Fibroblast of skin of back (primary cell): ENCODE results near the gene PUS7.
"Not testable (repeated sequence)": the region's sequence is repeated elsewhere in the genome, so short reads cannot be mapped to it uniquely, and the experiment has no call there.

Source experiments
- DNase-seq: peaks from one replicate; pipeline ENCODE4 v3.0.0-alpha.2; 2013

PUS7 gene

DNA sequence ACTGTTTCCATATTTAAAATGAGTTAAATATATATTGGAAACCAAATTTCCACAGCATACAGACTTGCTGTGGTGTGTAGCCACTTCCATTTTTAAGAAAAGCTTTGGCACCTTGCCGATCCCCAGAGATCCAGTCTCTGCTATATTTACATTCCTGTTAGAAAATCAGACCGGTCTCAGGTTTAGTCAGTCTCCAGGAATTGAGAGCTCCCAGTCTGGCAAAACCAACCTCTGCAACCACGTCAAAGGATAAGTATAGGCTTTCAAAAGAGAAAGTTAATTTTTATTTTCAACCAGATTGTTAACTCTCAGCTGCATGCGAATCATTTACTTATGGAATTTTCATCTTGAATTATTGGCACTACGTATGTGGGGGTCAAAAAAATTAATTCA, 28.2 kb downstream of the PUS7 start:
- peak; percentile 83 for DNase-seq

GRCh38 chr7:105493196-105493922, 28.7 kb downstream of the PUS7 start:
- DNase-seq, result no peak

GRCh38 chr7:105489409-105489808, 32.7 kb downstream of the PUS7 start:
- no peak for DNase-seq

DNA sequence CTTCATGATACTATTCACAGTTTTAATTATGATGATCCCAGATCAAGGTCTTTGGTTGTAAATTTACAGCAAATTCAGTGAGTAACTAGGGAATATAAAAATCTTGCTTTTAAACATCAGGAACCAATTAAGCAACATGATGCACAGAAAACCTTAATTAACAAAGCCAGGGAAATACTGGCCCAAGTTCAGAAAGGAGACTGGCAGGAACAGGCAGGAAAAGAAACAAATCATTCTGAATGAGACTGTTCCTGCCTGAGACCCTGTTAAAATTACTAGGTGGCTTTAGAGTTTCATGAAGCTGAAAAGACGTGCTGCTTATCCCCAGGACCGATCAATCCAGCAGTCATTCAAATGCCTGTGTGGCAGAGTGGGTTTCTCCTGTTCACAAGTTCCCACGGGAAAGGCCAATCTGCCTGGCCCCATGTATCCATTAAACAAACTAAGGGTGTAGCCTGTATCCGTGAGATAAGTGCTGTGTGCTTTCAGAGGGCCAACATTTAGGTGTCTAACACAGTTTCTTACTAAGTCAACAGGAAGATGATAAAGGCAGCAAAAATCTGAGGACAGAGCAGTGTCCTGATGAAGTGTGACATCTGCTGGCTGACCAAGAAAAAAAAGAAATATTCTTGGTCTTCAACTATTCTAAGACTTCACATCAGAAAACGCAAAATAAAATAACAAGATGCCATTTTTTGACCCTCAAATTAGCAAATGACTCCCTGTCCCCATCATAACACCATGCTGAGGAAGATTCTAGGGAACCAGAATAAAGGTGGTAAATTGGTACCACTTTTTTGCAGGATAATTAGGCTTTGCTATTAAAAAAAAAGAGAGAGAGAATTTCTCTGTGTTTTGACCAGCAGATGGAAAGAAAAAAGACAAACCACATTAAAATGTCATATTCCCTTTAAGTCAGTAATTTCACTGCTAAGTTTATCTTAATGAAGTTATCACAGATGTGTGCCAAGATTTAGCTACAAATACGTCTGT, 34.2 kb downstream of the PUS7 start:
- DNase-seq, result peak; percentile 85

- DNase-seq, result peak; percentile 43
Observed at GRCh38 chr7:105480931-105481330, 41.1 kb downstream of the PUS7 start.

DNA sequence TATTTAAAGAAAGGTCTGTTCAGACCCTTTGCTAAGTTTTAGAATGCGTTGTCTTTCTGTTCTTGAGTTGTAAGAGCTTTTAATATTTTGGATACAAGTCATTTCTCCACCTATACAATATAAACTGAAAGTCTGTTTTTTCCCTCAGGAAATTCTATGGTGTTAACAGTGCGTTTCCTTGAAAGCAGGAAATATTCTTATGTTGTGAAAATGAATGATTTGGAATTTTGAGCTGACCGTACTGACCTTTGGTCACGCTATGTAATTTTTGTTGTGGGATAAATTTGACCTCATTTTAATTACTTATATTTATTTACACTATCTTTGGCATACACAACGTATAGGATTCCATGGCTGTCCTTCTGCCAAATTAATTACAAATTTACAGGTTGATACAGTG, 43.5 kb downstream of the PUS7 start:
- DNase-seq, result no peak

DNA sequence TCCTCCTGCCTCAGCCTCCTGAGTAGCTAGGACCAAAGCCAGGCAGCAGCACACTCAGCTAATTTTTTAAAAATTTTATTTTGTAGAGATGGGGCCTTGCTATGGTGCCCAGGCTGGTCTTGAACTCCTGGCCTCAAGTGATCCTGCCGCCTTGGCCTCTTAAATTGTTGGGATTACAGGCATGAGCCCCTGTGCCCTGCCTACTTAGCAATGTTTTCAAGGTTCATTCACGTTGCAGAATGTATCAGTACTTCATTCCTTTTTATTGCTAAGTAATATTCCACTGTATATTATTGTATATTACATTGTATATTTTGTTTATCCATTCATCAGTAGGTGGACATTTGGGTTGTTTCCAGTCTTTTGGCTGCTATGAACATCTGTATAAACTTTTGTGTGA, 44.2 kb downstream of the PUS7 start:
- no peak for DNase-seq

DNA sequence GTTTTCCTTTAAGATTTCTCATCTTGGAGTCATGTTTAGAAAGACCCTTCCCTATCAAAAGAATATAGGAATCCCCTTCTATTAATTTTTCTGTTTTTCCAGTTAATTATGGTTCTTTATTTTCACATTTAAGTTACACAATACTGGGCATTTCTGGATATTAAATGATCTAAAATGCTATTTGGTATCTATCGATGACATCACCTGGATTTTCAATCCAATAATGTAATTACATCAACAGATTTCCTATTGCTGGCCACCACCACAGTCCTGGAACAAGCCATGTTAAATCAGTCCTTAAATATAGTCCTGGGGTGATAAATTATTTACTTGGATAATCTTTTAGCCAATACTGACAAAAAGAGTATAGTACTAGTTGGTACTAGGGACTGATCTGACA, 48.0 kb downstream of the PUS7 start:
- no peak for DNase-seq

GRCh38 chr7:105473163-105473562, 48.9 kb downstream of the PUS7 start:
- DNase-seq, result peak; percentile 48

DNA sequence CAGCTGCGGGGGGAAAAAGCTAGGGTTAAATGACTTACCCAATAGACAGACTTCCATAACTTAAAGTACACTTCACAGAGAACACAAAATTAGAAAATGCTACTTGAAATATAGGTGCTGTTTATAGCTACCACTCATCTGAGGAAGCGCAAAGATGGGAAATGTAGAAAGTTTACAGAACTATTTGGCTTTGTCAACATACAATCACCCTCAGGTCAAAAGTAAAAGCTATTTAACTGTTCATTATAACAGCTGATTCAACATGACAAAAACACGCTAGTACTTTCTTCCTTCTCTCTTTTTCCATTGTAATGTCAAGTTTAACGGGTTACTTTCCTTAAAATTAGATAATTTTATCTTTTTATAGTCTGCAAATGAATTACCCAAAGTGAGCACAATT, 51.2 kb downstream of the PUS7 start:
- no peak for DNase-seq

GRCh38 chr7:105470090-105470489, 52.0 kb downstream of the PUS7 start:
- no peak for DNase-seq

DNA sequence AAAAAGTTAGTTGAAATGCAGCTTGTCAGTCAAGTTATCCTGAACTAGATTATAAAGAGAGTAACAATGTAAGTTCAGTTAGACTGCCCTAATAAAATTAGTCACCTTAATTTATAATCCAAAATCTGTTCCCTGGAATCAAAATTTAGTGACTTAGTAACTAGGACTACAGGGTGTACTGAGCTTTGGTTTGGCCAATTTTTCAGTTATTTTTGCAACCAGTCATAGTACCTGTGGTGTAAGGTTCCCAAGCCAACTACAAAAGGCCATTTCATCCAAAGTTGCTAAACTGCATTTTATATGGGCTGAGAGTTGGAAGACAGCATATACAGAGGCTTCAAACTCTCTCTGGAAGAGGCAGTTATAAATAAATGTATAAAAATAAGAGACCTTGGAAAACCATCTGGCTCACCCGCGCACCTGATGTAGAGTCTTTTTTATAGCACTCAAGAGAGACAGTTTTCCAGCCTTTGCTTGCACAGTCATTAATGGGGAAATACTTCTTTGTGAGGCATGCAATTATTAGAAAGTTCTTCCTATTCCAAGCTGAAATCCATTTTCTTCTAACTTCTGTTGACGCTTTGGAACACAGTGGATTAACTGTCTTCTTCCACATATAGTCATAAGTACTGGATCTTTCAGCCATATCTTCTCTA, 59.2 kb downstream of the PUS7 start:
- no peak for DNase-seq

GRCh38 chr7:105461518-105461917, 60.6 kb downstream of the PUS7 start:
- DNase-seq, result no peak

- DNase-seq, result no peak
Observed at GRCh38 chr7:105457619-105458225, 64.3 kb downstream of the PUS7 start.

- no peak for DNase-seq
Observed at GRCh38 chr7:105454921-105455320, 67.2 kb downstream of the PUS7 start.

DNA sequence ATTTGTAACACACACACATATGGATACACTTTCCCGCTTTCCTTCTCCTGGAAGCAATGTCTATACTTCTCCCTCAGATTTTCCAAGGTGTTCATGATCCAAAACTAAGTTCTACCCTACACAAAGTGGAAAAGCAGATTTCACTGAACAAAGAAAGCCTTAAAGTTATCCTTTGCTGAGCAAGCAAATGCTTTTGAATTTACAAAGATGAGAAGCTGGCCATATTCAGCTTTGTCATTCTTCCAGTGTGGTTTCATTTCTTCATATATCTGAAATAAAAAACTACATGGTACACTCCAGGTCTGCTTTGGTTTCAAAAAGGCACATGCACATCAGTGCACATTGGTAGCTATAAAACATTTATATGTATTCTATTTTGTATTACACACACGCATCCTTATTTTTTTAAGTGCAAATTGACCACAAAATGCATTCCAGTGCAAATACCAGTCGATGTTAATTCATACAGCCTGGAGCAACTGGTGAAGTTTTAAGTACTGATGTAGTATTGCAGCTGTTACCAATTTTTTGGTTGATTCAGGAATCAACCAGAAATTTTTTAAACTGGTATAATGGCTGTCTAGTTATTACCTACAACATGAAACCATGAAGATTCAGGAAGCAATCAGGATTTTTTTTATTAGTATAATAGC, 67.8 kb downstream of the PUS7 start:
- DNase-seq, result peak; percentile 91

DNA sequence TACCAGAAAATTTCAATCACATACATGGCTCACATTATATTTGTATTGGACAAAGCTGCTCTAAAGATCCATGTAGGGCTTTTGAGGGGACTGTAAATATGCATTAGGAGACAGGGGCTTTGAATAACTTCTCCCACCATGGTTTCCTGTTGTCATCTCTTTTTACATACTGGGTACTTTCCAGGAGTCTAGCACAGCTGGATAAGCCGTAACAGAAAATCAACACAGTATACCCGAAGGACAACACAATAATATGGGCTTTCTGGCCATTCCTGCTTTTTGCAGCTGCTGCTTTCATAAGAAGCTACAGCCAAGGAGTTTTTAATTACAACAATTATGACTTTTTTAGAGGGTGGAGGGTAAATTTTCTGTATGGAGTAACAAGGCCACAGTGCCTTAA, 70.0 kb downstream of the PUS7 start:
- DNase-seq, result no peak

DNA sequence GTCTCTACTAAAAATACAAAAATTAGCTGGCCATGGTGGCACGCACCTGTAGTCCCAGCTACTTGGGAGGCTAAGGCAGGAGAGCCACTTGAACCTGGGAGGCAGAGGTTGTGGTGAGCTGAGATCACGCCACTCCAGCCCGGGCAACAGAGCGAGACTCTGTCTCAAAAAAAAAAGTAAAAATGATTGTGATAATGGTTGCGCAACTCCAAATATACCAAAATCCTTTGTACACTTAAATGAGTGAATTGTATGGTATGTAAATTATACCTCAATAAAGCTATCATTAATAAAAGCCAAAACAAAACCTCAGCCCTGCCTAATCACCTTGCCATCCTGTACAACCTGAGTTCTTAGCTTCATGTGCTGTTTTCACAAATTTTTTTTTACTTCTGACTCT, 71.2 kb downstream of the PUS7 start:
- DNase-seq, result not testable (repeated sequence)

- DNase-seq, result peak; percentile 36
Observed at GRCh38 chr7:105450177-105450861, 71.8 kb downstream of the PUS7 start.

DNA sequence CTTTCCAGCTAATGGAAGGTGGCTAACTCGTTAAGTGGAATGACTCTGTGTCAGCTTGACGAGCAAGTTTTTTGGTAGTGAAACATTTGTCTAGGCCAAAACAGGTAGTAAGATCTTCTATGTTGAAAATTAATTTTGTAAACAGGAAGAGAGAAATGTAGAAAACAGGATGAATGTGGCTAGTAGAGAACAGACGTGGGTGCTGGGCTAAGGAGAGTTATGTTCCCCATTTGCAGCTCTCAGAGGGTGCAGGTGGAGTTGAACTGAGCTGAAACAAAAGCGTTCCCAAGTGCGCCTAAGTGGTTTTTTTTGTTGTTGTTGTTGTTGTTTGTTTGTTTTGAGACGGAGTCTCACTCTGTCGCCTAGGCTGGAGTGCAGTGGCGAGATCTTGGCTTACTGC, 73.9 kb downstream of the PUS7 start:
- DNase-seq, result no peak

- DNase-seq, result no peak
Observed at GRCh38 chr7:105444342-105444987, 77.6 kb downstream of the PUS7 start.
